ENCODE measurements around the gene MRPS21. TPM values are rescaled to one million over a fixed set of nuclear protein-coding genes. Genes with fewer than 3 reads are reported as not detected.

The MRPS21 gene
- total and polyA plus RNA-seq, 9 of the 15 experiments (the other 6 are each of a cell fraction or from before 2014, with no cell fraction given), result 119 to 407 (median 149) TPM

- no peak for TF ChIP-seq MGA (IDR thresholded peaks at IDR 0.05)
- no peak for TF ChIP-seq RHOXF2B (CRISPR knock-in tag; conservative IDR thresholded peaks at IDR 0.05)
- peak; percentile 74 for TF ChIP-seq KLF16 (IDR thresholded peaks at IDR 0.05)
- no peak for TF ChIP-seq TCF7 (IDR thresholded peaks at IDR 0.05; ENCODE audit: borderline replicate concordance)
- TF ChIP-seq BRF2 (IDR thresholded peaks at IDR 0.05; ENCODE audit: borderline replicate concordance, insufficient read depth, insufficient read length), result no peak
- no peak for TF ChIP-seq ZNF778 (CRISPR knock-in tag; IDR thresholded peaks at IDR 0.05)
- TF ChIP-seq ZKSCAN8 (CRISPR knock-in tag; IDR thresholded peaks at IDR 0.05), result no peak
- TF ChIP-seq ZBTB34 (CRISPR knock-in tag; IDR thresholded peaks at IDR 0.05), result no peak
- TF ChIP-seq MTF1 (CRISPR knock-in tag; IDR thresholded peaks at IDR 0.05; ENCODE audit: borderline replicate concordance), result no peak
- no peak for TF ChIP-seq FOS (IDR thresholded peaks at IDR 0.05; ENCODE audit: extremely low read depth, insufficient read length)
- TF ChIP-seq ZBTB26 (CRISPR knock-in tag; IDR thresholded peaks at IDR 0.05), result no peak; the same call in 1 of the 2 replicates
- TF ChIP-seq KLF13 (tag; IDR thresholded peaks at IDR 0.05; ENCODE audit: borderline replicate concordance, low read depth), result peak; percentile 82
Measured at GRCh38 chr1:150268705-150269403, 24.8 kb upstream of the MRPS21 start, which contains the start of gene APH1A (continued).

All from K562 (cell line).